PC-3 (cell line): Measurements from ENCODE around the gene SLC6A11. TPM values are rescaled to one million over a fixed set of nuclear protein-coding genes. Genes with fewer than 3 reads are reported as not detected.

Experiments
- ATAC-seq: fragments of 200-7000 bp; cut with Tn5 transposase; 2 replicates; pipeline ENCODE4 v1.9.1; 2020; ENCODE audit warnings: mild to moderate bottlenecking, moderate library complexity
- BruUV-seq: library from RNA; stranded (reverse); fragments of 400-500 nt; replicated peaks from 2 replicates; lab custom pipeline; 2021; lab: Mats Ljungman, UMichigan
- CTCF ChIA-PET: fragments of 300-600 bp; sonication (Branson Sonifier 250); formaldehyde crosslinking; loops from one replicate; lab custom pipeline; 2022; ENCODE audit warnings: antibody characterized with exemption; lab: Charles Lee
- POLR2A ChIA-PET: fragments of 300-600 bp; sonication (Branson Sonifier 250); formaldehyde crosslinking; loops from one replicate; lab custom pipeline; 2022; ENCODE audit warnings: antibody characterized with exemption; ENCODE audit not compliant: unreplicated experiment; lab: Charles Lee
- DNase-seq: peaks from one replicate; pipeline ENCODE4 v3.0.0-alpha.2; 2015
- H2AFZ ChIP-seq: fragments of 300-600 bp; sonication (generic); 2 replicates; pipeline ENCODE4 v1.6.0; 2016; ENCODE audit warnings: antibody characterized with exemption, low read length
- H3F3A ChIP-seq: fragments of 300-600 bp; sonication (generic); one replicate; pipeline ENCODE4 v1.6.0; 2017; ENCODE audit warnings: antibody characterized with exemption, low read length, control low read depth, mild to moderate bottlenecking; ENCODE audit not compliant: unreplicated experiment
- H3K27ac ChIP-seq: fragments of 300-600 bp; sonication (generic); 2 replicates; pipeline ENCODE4 v1.5.1; 2016; ENCODE audit warnings: mild to moderate bottlenecking, low read length
- H3K27me3 ChIP-seq: fragments of 300-600 bp; sonication (generic); 2 replicates; pipeline ENCODE4 v1.6.1; 2016; ENCODE audit warnings: low read length, mixed read lengths
- H3K36me3 ChIP-seq: fragments of 300-600 bp; sonication (generic); 2 replicates; pipeline ENCODE4 v1.6.1; 2016; ENCODE audit warnings: low read depth, mixed run types, low read length, mixed read lengths
- H3K4me1 ChIP-seq: fragments of 300-600 bp; sonication (generic); 2 replicates; pipeline ENCODE4 v1.5.1; 2016; ENCODE audit warnings: low read length; ENCODE audit not compliant: insufficient read depth
- H3K4me2 ChIP-seq: fragments of 300-600 bp; sonication (generic); 2 replicates; pipeline ENCODE4 v1.6.0; 2016; ENCODE audit warnings: low read length
- H3K4me3 ChIP-seq: fragments of 300-600 bp; sonication (generic); 2 replicates; pipeline ENCODE4 v1.5.1; 2016; ENCODE audit warnings: mild to moderate bottlenecking, low read length, mixed read lengths
- H3K79me2 ChIP-seq: fragments of 300-600 bp; sonication (generic); 2 replicates; pipeline ENCODE4 v1.6.1; 2017; ENCODE audit warnings: low read length, mixed read lengths
- H3K9ac ChIP-seq: fragments of 300-600 bp; sonication (generic); 2 replicates; pipeline ENCODE4 v1.6.0; 2016; ENCODE audit warnings: mild to moderate bottlenecking, low read length
- H3K9me2 ChIP-seq: fragments of 300-600 bp; sonication (generic); replicated peaks from 2 replicates; pipeline ENCODE4 v1.6.1; 2016; ENCODE audit warnings: mixed run types, low read length, mixed read lengths
- H3K9me3 ChIP-seq: fragments of 300-600 bp; sonication (generic); 2 replicates; pipeline ENCODE4 v1.6.1; 2016; ENCODE audit warnings: low read length, mixed read lengths
- H4K20me1 ChIP-seq: fragments of 300-600 bp; sonication (generic); 2 replicates; pipeline ENCODE4 v1.6.1; 2016; ENCODE audit warnings: low read length, mixed read lengths
- EZH2 ChIP-seq: fragments of 300-600 bp; sonication (generic); IDR thresholded peaks from one replicate; pipeline ENCODE4 v1.6.1; 2017; ENCODE audit warnings: antibody characterized with exemption, mild to moderate bottlenecking, low read length; ENCODE audit not compliant: unreplicated experiment
- EZH2phosphoT487 ChIP-seq: fragments of 300-600 bp; sonication (generic); IDR thresholded peaks from 2 replicates; pipeline ENCODE4 v1.6.1; 2018; ENCODE audit warnings: mild to moderate bottlenecking, antibody characterized with exemption, low read length, borderline replicate concordance
- intact Hi-C: fragments of 100-400 bp; cut with micrococcal nuclease; formaldehyde crosslinking; loops from 2 replicates; pipeline ENCODE4 v1.9.0; 2023
- total RNA-seq: library from RNA; depleted of rRNA; stranded (reverse); fragments of >200 nt; gene quantifications from 2 replicates; pipeline ENCODE4 v1.2.3, GENCODE V29; 2014
- TF ChIP-seq, protein P1 (sequence below): fragments of 300-600 bp; sonication (generic); conservative IDR thresholded peaks from 2 replicates; pipeline ENCODE4 v1.5.1; 2017; ENCODE audit warnings: antibody characterized with exemption, low read depth, mild to moderate bottlenecking, low read length

Gene SLC6A11
- total RNA-seq, 1 experiment from 2014 or later = 34.0 TPM

DNA sequence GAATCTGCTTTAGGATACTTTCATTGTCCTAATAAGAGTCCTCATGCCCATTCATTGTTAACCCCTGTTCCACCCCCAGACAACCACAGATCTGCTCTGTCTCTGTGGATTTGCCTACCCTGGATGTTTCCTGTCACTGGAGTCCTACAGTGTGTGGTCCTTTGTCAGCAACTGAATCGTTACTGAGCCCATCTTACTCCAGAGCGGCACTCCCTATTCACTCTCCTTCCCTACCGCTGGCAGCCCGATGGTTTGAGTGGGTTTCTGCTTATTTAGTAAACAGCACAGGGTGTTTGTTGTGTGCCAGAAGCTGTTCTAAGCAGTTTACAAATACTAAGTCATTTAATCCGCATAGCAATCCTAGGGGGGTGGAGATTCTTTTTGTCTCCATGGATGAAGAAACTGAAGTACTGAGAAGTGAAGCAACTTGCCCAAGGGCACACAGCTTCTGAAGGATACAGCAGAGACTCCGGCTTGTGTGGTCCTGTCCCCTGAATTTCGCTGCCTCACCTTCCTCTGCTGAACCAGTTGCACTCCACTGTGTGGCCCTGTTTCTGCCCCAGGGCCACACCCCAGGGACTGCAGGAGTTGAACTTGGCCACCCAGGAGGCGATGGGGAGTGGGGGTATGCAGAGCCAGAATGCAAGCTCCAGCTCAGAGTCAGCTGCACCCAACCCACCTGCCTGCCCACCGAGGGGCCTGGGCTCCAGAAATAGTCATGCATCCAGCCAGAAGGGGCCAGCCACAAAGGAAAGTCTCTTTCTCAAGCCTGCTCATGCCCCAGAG, 120.0 kb downstream of the SLC6A11 start:
- Histone ChIP-seq H3K4me3 (no peak overlapping the region), H3K9ac (no peak overlapping the region), H3K36me3 (no peaks in the 10 kb centered on the region), H2AFZ (no peak overlapping the region), H3K4me1 (peaks cover 20% of the 10 kb centered on the region), H3F3A (no peaks in the 10 kb centered on the region), H4K20me1 (no peaks in the 10 kb centered on the region), H3K27ac (no peak overlapping the region), H3K9me3 (no peaks in the 10 kb centered on the region), H3K27me3 (no peaks in the 10 kb centered on the region), H3K9me2 (no peaks in the 10 kb centered on the region), H3K4me2 (no peak overlapping the region), H3K79me2 (no peaks in the 10 kb centered on the region)
- intact Hi-C loops = no loop called here
- CTCF ChIA-PET = no interaction called here
- BruUV-seq = no TSS peak
- ATAC-seq (no peak), DNase-seq (no peak)
- TF ChIP-seq EZH2phosphoT487 (no peak), EZH2 (no peak)
- POLR2A ChIA-PET = no interaction called here

GRCh38 chr3:10936686-10937085, 120.7 kb downstream of the SLC6A11 start:
- no peaks in the 10 kb centered on the region for H4K20me1 ChIP-seq
- DNase-seq = no peak
- no peaks in the 10 kb centered on the region for H3F3A ChIP-seq
- H3K4me3 ChIP-seq = no peak overlapping the region
- intact Hi-C loops = no loop called here
- no peak overlapping the region for H3K27ac ChIP-seq
- no peaks in the 10 kb centered on the region for H3K36me3 ChIP-seq
- no peak overlapping the region for H3K9ac ChIP-seq
- H3K9me3 ChIP-seq = no peaks in the 10 kb centered on the region
- H3K9me2 ChIP-seq = no peaks in the 10 kb centered on the region
- no peak for ATAC-seq
- peaks cover 20% of the 10 kb centered on the region for H3K4me1 ChIP-seq
- TF ChIP-seq EZH2phosphoT487 = no peak
- TF ChIP-seq, protein P1, sequence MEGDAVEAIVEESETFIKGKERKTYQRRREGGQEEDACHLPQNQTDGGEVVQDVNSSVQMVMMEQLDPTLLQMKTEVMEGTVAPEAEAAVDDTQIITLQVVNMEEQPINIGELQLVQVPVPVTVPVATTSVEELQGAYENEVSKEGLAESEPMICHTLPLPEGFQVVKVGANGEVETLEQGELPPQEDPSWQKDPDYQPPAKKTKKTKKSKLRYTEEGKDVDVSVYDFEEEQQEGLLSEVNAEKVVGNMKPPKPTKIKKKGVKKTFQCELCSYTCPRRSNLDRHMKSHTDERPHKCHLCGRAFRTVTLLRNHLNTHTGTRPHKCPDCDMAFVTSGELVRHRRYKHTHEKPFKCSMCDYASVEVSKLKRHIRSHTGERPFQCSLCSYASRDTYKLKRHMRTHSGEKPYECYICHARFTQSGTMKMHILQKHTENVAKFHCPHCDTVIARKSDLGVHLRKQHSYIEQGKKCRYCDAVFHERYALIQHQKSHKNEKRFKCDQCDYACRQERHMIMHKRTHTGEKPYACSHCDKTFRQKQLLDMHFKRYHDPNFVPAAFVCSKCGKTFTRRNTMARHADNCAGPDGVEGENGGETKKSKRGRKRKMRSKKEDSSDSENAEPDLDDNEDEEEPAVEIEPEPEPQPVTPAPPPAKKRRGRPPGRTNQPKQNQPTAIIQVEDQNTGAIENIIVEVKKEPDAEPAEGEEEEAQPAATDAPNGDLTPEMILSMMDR = no peak
- no peak for TF ChIP-seq EZH2
- H3K79me2 ChIP-seq = no peaks in the 10 kb centered on the region
- BruUV-seq = no TSS peak
- CTCF ChIA-PET = no interaction called here
- no peak overlapping the region for H3K4me2 ChIP-seq
- POLR2A ChIA-PET = no interaction called here
- H2AFZ ChIP-seq = no peak overlapping the region
- no peaks in the 10 kb centered on the region for H3K27me3 ChIP-seq

GRCh38 chr3:10937141-10937825, 121.3 kb downstream of the SLC6A11 start:
- no peaks in the 10 kb centered on the region for H3K79me2 ChIP-seq
- H3K4me3 ChIP-seq = no peak overlapping the region
- no peak overlapping the region for H2AFZ ChIP-seq
- H3K27me3 ChIP-seq = no peaks in the 10 kb centered on the region
- no peaks in the 10 kb centered on the region for H3K9me3 ChIP-seq
- TF ChIP-seq, protein P1 = no peak
- TF ChIP-seq EZH2phosphoT487 (no peak), EZH2 (no peak)
- no peaks in the 10 kb centered on the region for H3F3A ChIP-seq
- H3K9ac ChIP-seq = no peak overlapping the region
- no peak overlapping the region for H3K4me2 ChIP-seq
- ATAC-seq = no peak
- DNase-seq = no peak
- no peak overlapping the region for H3K27ac ChIP-seq
- H3K9me2 ChIP-seq = no peaks in the 10 kb centered on the region
- no TSS peak for BruUV-seq
- no peaks in the 10 kb centered on the region for H3K36me3 ChIP-seq
- H3K4me1 ChIP-seq = peaks cover 20% of the 10 kb centered on the region
- intact Hi-C loops = no loop called here
- CTCF ChIA-PET = no interaction called here
- no peaks in the 10 kb centered on the region for H4K20me1 ChIP-seq
- POLR2A ChIA-PET = no interaction called here
